ENCODE data around the gene IPO5. TPM values are rescaled to one million over a fixed set of nuclear protein-coding genes. Genes with fewer than 3 reads are reported as not detected.

The IPO5 gene
- total and polyA plus RNA-seq, 9 donors: 53.9 to 200 (median 130) TPM

DNA sequence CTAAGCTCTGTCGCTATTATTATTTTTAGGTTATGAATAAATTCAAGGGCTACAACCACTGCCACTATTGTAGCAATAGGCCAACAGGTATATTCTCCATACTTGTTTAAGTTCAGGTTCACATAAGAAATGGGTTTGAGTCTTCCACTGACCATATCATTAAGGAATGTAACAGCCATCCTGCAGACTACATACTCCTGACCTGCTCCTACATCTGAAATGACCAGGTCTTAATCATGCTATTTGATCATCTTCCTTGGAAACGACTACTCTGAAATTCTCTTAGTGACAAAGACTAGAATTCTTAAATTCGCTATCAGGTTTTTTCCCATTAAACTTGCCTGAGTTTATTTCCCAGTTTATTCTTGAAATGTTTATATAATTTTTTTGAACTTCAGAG lies 66.8 kb downstream of the IPO5 start:
- intact Hi-C loops (cut with DNase I): loop anchor here in 1 of 4 donors (10.0 kb wide), 1 partner anchor 375 kb away; no protein-coding TSS in a partner anchor
- Histone ChIP-seq H3K36me3 (no peaks in the 10 kb centered on the region), H3K27me3 (no peaks in the 10 kb centered on the region), H3K27ac (no peak overlapping the region), H3K9me3 (no peaks in the 10 kb centered on the region), H3K4me1 (ENCODE audit: insufficient read depth) (no peaks in the 10 kb centered on the region), H3K4me3 (no peak overlapping the region)
- WGBS, 3 donors: 92 to 94% (median 92%) methylated on average over 3 of the region's 3 CpGs
- TF ChIP-seq EP300 (IDR thresholded peaks at IDR 0.05): no peak
- no peak for TF ChIP-seq CTCF (IDR thresholded peaks at IDR 0.05)
- TF ChIP-seq POLR2A (IDR thresholded peaks at IDR 0.05): no peak
- no peak for DNase-seq

DNA sequence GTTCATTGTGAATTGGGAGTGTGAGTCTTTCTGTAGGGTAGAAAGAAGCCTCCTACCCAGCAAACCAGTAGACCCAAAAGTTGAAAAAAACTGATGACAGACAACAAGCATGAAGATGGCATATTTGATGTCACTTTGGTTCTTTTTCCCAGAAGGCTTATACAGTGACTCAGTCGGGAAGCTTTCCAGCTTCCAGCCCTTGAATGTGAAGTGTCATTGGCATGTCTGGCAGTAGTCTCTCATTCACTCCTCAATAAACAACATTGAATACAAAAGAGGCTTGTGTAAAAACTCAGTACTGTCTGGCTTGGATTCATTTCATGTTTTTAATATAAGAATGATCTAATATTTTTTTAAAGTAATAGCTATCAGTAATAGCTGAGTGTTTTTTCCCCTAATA lies 68.7 kb downstream of the IPO5 start:
- 50 to 52% (median 51%) methylated on average over 1 of the region's 1 CpG for WGBS, 3 donors
- Histone ChIP-seq H3K36me3 (no peaks in the 10 kb centered on the region), H3K4me3 (no peak overlapping the region), H3K4me1 (ENCODE audit: insufficient read depth) (peaks cover 4% of the 10 kb centered on the region), H3K27ac (no peak overlapping the region), H3K27me3 (no peaks in the 10 kb centered on the region), H3K9me3 (no peaks in the 10 kb centered on the region)
- TF ChIP-seq POLR2A (IDR thresholded peaks at IDR 0.05) (no peak), EP300 (IDR thresholded peaks at IDR 0.05) (no peak), CTCF (IDR thresholded peaks at IDR 0.05) (no peak)
- DNase-seq: no peak
- intact Hi-C loops (cut with DNase I): loop anchor here in 1 of 4 donors (10.0 kb wide), 1 partner anchor 373 kb away; no protein-coding TSS in a partner anchor

DNA sequence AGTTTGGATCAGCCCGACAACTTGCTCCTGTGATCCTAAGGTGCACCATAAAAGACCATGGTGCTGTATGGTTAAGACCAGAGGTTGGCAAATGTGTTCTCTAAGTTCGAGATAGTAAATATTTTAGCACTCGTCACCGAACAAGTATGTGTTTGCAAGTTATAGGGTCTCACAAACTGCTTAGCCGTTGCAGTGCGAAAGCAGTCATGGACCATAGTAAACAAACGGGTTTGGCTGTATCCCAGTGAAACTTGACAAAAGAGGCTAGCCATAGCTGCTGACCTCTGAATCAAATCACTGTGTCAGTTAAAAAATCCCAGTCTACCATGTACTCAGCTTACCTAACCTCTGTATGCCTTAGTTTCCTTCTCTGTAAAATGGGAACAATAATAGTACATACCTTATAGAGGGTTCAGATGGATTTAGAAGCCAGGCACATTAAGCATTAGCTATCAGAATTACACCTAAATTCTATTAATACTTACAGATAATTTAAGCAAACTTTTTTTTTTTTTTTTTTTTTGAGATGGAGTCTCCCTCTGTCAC lies 72.1 kb downstream of the IPO5 start:
- no peaks in the 10 kb centered on the region for H3K36me3 ChIP-seq
- DNase-seq: no peak
- H3K4me3 ChIP-seq: no peak overlapping the region
- intact Hi-C loops (cut with DNase I): loop anchor here in 1 of 4 donors (10.0 kb wide), 1 partner anchor 369 kb away; no protein-coding TSS in a partner anchor
- 70 to 86% (median 83%) methylated on average over 7 of the region's 7 CpGs for WGBS, 3 donors
- no peaks in the 10 kb centered on the region for H3K9me3 ChIP-seq
- H3K4me1 ChIP-seq (ENCODE audit: insufficient read depth): peaks cover 4% of the 10 kb centered on the region
- no peak overlapping the region for H3K27ac ChIP-seq
- TF ChIP-seq POLR2A (IDR thresholded peaks at IDR 0.05) (no peak), EP300 (IDR thresholded peaks at IDR 0.05) (no peak), CTCF (IDR thresholded peaks at IDR 0.05) (no peak)
- H3K27me3 ChIP-seq: no peaks in the 10 kb centered on the region

- no peaks in the 10 kb centered on the region for H3K36me3 ChIP-seq
- no peak overlapping the region for H3K4me3 ChIP-seq
- no peak for DNase-seq
- intact Hi-C loops (cut with DNase I): loop anchor here in 1 of 4 donors (10.0 kb wide), 1 partner anchor 368 kb away; no protein-coding TSS in a partner anchor
- H3K27ac ChIP-seq: no peak overlapping the region
- peaks cover 4% of the 10 kb centered on the region for H3K4me1 ChIP-seq (ENCODE audit: insufficient read depth)
- TF ChIP-seq EP300 (IDR thresholded peaks at IDR 0.05) (no peak), POLR2A (IDR thresholded peaks at IDR 0.05) (no peak), CTCF (IDR thresholded peaks at IDR 0.05) (no peak)
- H3K27me3 ChIP-seq: no peaks in the 10 kb centered on the region
- H3K9me3 ChIP-seq: no peaks in the 10 kb centered on the region
- WGBS, 3 donors: 6 to 23% (median 9%) methylated on average over 3 of the region's 3 CpGs
These were observed 73.0 kb downstream of the IPO5 start for GRCh38 chr13:98026457-98026857.

All from ovary (tissue), 9 donors.